ENCODE results near the gene NIBAN1. TPM values are rescaled to one million over a fixed set of nuclear protein-coding genes. Genes with fewer than 3 reads are reported as not detected.
A peak's percentile ranks its signal among the peaks of the same experiment; 100 is the strongest.
"Not testable (repeated sequence)": the region's sequence is repeated elsewhere in the genome, so short reads cannot be mapped to it uniquely, and the experiment has no call there.

NIBAN1 gene
- total RNA-seq, 2 experiments from 2014 or later = 68.8 to 71.7 TPM

- H3K9me3 Mint-ChIP-seq = no peaks in the 10 kb centered on the region
- no peak for DNase-seq
- ChIA-PET POLR2A (interaction anchor here (0.8 to 5.3 kb wide), 8 partner anchors 9 to 217 kb away, joined by 3 to 38 read pairs (median 4); partner anchors contain the start of gene EDEM3), CTCF (interaction anchor here (1.9 to 9.5 kb wide), 3 partner anchors 11 to 199 kb away, joined by 5 to 88 read pairs (median 14); no protein-coding TSS in a partner anchor)
- no peaks in the 10 kb centered on the region for H3K27me3 Mint-ChIP-seq
- H3K36me3 Mint-ChIP-seq (ENCODE audit: low read depth) = peaks cover 49% of the 10 kb centered on the region
- no peak overlapping the region for H3K4me3 Mint-ChIP-seq
- H3K4me1 Mint-ChIP-seq = peaks cover 64% of the 10 kb centered on the region
- H3K27ac Mint-ChIP-seq = no peak overlapping the region
Observed at GRCh38 chr1:184970691-184971161, 3.6 kb downstream of the NIBAN1 start.

- Mint-ChIP-seq H3K36me3 (ENCODE audit: low read depth) (peaks cover 62% of the 10 kb centered on the region), H3K4me1 (peaks cover 48% of the 10 kb centered on the region), H3K9me3 (no peaks in the 10 kb centered on the region), H3K27me3 (no peaks in the 10 kb centered on the region), H3K27ac (no peak overlapping the region), H3K4me3 (no peak overlapping the region)
- CTCF ChIA-PET = interaction anchor here (1.4 kb wide), 1 partner anchor 162 kb away, joined by 5 read pairs; no protein-coding TSS in a partner anchor
- DNase-seq = no peak
- POLR2A ChIA-PET = interaction anchor here (1.5 kb wide), 1 partner anchor 212 kb away, joined by 6 read pairs; the partner anchor contains the start of gene EDEM3
Observed at GRCh38 chr1:184966989-184967388, 7.3 kb downstream of the NIBAN1 start.

- ChIA-PET POLR2A (interaction anchor here (0.8 to 1.5 kb wide), 3 partner anchors 8 to 211 kb away, joined by 3 to 6 read pairs (median 3); partner anchors contain the start of genes EDEM3 and NIBAN1), CTCF (interaction anchor here (1.0 to 1.4 kb wide), 2 partner anchors 55 to 161 kb away, joined by 3 to 5 read pairs; no protein-coding TSS in a partner anchor)
- Mint-ChIP-seq H3K9me3 (peaks cover 3% of the 10 kb centered on the region), H3K27me3 (no peaks in the 10 kb centered on the region), H3K4me3 (no peak overlapping the region), H3K27ac (no peak overlapping the region), H3K4me1 (peaks cover 44% of the 10 kb centered on the region), H3K36me3 (ENCODE audit: low read depth) (peaks cover 68% of the 10 kb centered on the region)
- DNase-seq = no peak
Observed at GRCh38 chr1:184965944-184966860, 8.1 kb downstream of the NIBAN1 start.

GRCh38 chr1:184965439-184965838 is 8.9 kb downstream of the NIBAN1 start:
- DNase-seq = no peak
- H3K9me3 Mint-ChIP-seq = peaks cover 3% of the 10 kb centered on the region
- CTCF ChIA-PET = interaction anchor here (1.0 kb wide), 1 partner anchor 54 kb away, joined by 3 read pairs; no protein-coding TSS in a partner anchor
- no peak overlapping the region for H3K27ac Mint-ChIP-seq
- H3K36me3 Mint-ChIP-seq (ENCODE audit: low read depth) = peaks cover 61% of the 10 kb centered on the region
- no peaks in the 10 kb centered on the region for H3K27me3 Mint-ChIP-seq
- H3K4me3 Mint-ChIP-seq = no peak overlapping the region
- POLR2A ChIA-PET = interaction anchor here (0.9 to 1.0 kb wide), 2 partner anchors 9 to 210 kb away, joined by 3 read pairs; partner anchors contain the start of genes EDEM3 and NIBAN1
- peaks cover 36% of the 10 kb centered on the region for H3K4me1 Mint-ChIP-seq

- no peak for DNase-seq
- POLR2A ChIA-PET = interaction anchor here (0.6 kb wide), 1 partner anchor 202 kb away, joined by 4 read pairs; no protein-coding TSS in a partner anchor
- no peak overlapping the region for H3K27ac Mint-ChIP-seq
- peaks cover 20% of the 10 kb centered on the region for H3K4me1 Mint-ChIP-seq
- H3K9me3 Mint-ChIP-seq = peaks cover 3% of the 10 kb centered on the region
- no peaks in the 10 kb centered on the region for H3K27me3 Mint-ChIP-seq
- H3K4me3 Mint-ChIP-seq = no peak overlapping the region
- peaks cover 36% of the 10 kb centered on the region for H3K36me3 Mint-ChIP-seq (ENCODE audit: low read depth)
- CTCF ChIA-PET = interaction anchor here (1.5 kb wide), 1 partner anchor 53 kb away, joined by 3 read pairs; no protein-coding TSS in a partner anchor
Observed at GRCh38 chr1:184959626-184960025, 14.7 kb downstream of the NIBAN1 start.

- POLR2A ChIA-PET = interaction anchor here (0.6 to 1.0 kb wide), 2 partner anchors 15 to 203 kb away, joined by 4 to 5 read pairs; partner anchors contain the start of gene NIBAN1
- Mint-ChIP-seq H3K4me1 (peaks cover 24% of the 10 kb centered on the region), H3K27me3 (no peaks in the 10 kb centered on the region), H3K36me3 (ENCODE audit: low read depth) (peaks cover 27% of the 10 kb centered on the region), H3K9me3 (peaks cover 3% of the 10 kb centered on the region), H3K4me3 (no peak overlapping the region), H3K27ac (no peak overlapping the region)
- no peak for DNase-seq
- CTCF ChIA-PET = interaction anchor here (1.5 to 2.2 kb wide), 4 partner anchors 11 to 154 kb away, joined by 4 to 5 read pairs (median 5); no protein-coding TSS in a partner anchor
Observed at GRCh38 chr1:184958554-184959353, 15.6 kb downstream of the NIBAN1 start.

- ChIA-PET POLR2A (interaction anchor here (0.7 to 1.4 kb wide), 3 partner anchors 11 to 222 kb away, joined by 3 to 5 read pairs (median 4); partner anchors contain the start of gene NIBAN1), CTCF (interaction anchor here (1.5 to 2.2 kb wide), 4 partner anchors 11 to 153 kb away, joined by 4 to 5 read pairs (median 5); no protein-coding TSS in a partner anchor)
- not testable (repeated sequence) for H3K4me3 Mint-ChIP-seq, H3K27ac Mint-ChIP-seq, DNase-seq, H3K27me3 Mint-ChIP-seq, H3K9me3 Mint-ChIP-seq
- peaks cover 21% of the 10 kb centered on the region for H3K36me3 Mint-ChIP-seq (ENCODE audit: low read depth)
- H3K4me1 Mint-ChIP-seq = peaks cover 31% of the 10 kb centered on the region
Observed at GRCh38 chr1:184957901-184958300, 16.4 kb downstream of the NIBAN1 start.

GRCh38 chr1:184956999-184957700 is 17.2 kb downstream of the NIBAN1 start:
- Mint-ChIP-seq H3K9me3 (peaks cover 3% of the 10 kb centered on the region), H3K4me3 (no peak overlapping the region), H3K36me3 (ENCODE audit: low read depth) (peaks cover 21% of the 10 kb centered on the region), H3K27ac (no peak overlapping the region), H3K4me1 (peaks cover 32% of the 10 kb centered on the region), H3K27me3 (no peaks in the 10 kb centered on the region)
- ChIA-PET CTCF (interaction anchor here (1.5 to 2.2 kb wide), 4 partner anchors 10 to 152 kb away, joined by 4 to 5 read pairs (median 5); no protein-coding TSS in a partner anchor), POLR2A (interaction anchor here (0.7 to 1.4 kb wide), 3 partner anchors 12 to 221 kb away, joined by 3 to 4 read pairs (median 3); no protein-coding TSS in a partner anchor)
- DNase-seq = no peak

- Mint-ChIP-seq H3K27me3 (no peaks in the 10 kb centered on the region), H3K27ac (peak overlapping the region; percentile 47), H3K9me3 (no peaks in the 10 kb centered on the region), H3K36me3 (ENCODE audit: low read depth) (peaks cover 24% of the 10 kb centered on the region), H3K4me1 (peaks cover 37% of the 10 kb centered on the region), H3K4me3 (peak overlapping the region; percentile 10)
- no peak for DNase-seq
- ChIA-PET CTCF (interaction anchor here (1.1 kb wide), 1 partner anchor 28 kb away, joined by 4 read pairs; no protein-coding TSS in a partner anchor), POLR2A (interaction anchor here (0.7 to 2.1 kb wide), 2 partner anchors 12 to 20 kb away, joined by 3 to 18 read pairs; partner anchors contain the start of gene NIBAN1)
Observed at GRCh38 chr1:184954232-184954995, 19.9 kb downstream of the NIBAN1 start.

- Mint-ChIP-seq H3K27ac (peak overlapping the region; percentile 47), H3K4me3 (peak overlapping the region; percentile 10), H3K27me3 (no peaks in the 10 kb centered on the region), H3K36me3 (ENCODE audit: low read depth) (peaks cover 24% of the 10 kb centered on the region), H3K9me3 (no peaks in the 10 kb centered on the region), H3K4me1 (peaks cover 37% of the 10 kb centered on the region)
- POLR2A ChIA-PET = interaction anchor here (2.1 kb wide), 1 partner anchor 20 kb away, joined by 18 read pairs; the partner anchor contains the start of gene NIBAN1
- no peak for DNase-seq
- CTCF ChIA-PET = no interaction called here
Observed at GRCh38 chr1:184953600-184954219, 20.6 kb downstream of the NIBAN1 start.

All from activated CD4-positive, alpha-beta memory T cell treated with anti-CD3 and anti-CD28 coated beads, Interleukin-2, amount 10 ng/mL, durations not matched to agents 7 days and 5 days (primary cell).